Neural crest cell (in vitro differentiated cells): Measurements from ENCODE around the gene TRIP11. TPM values are rescaled to one million over a fixed set of nuclear protein-coding genes. Genes with fewer than 3 reads are reported as not detected.

Experiments
- DNase-seq: peaks from one replicate; pipeline ENCODE4 v3.0.0; 2021; ENCODE audit warnings: low read depth, mixed read lengths, low spot score
- H3K27ac Mint-ChIP-seq: one replicate; pipeline ENCODE4 v1.8.0; 2021; ENCODE audit warnings: mild to moderate bottlenecking, mixed read lengths; ENCODE audit not compliant: unreplicated experiment
- H3K27me3 Mint-ChIP-seq: 2 replicates; pipeline ENCODE4 v1.8.0; 2021; ENCODE audit warnings: low read depth, mild to moderate bottlenecking, mixed read lengths
- H3K36me3 Mint-ChIP-seq: 2 replicates; pipeline ENCODE4 v1.8.0; 2021; ENCODE audit warnings: low read depth, mild to moderate bottlenecking, mixed read lengths
- H3K4me1 Mint-ChIP-seq: 2 replicates; pipeline ENCODE4 v1.8.0; 2021; ENCODE audit warnings: mixed read lengths
- H3K4me3 Mint-ChIP-seq: one replicate; pipeline ENCODE4 v1.8.0; 2021; ENCODE audit warnings: mild to moderate bottlenecking, mixed read lengths
- H3K9me3 Mint-ChIP-seq: 2 replicates; pipeline ENCODE4 v1.8.0; 2021; ENCODE audit warnings: mixed read lengths
- total RNA-seq: library from RNA; stranded (reverse); gene quantifications from 2 replicates; pipeline ENCODE4 v1.2.1, GENCODE V29; 2021
- TF ChIP-seq, protein P1 (sequence below): fragments of 200-600 bp; sonication (generic); conservative IDR thresholded peaks from 2 replicates; pipeline ENCODE4 v1.5.0; 2021; ENCODE audit warnings: antibody characterized with exemption, mild to moderate bottlenecking

The TRIP11 gene
- total RNA-seq, 1 donor from 2014 or later: 41.3 TPM

DNA sequence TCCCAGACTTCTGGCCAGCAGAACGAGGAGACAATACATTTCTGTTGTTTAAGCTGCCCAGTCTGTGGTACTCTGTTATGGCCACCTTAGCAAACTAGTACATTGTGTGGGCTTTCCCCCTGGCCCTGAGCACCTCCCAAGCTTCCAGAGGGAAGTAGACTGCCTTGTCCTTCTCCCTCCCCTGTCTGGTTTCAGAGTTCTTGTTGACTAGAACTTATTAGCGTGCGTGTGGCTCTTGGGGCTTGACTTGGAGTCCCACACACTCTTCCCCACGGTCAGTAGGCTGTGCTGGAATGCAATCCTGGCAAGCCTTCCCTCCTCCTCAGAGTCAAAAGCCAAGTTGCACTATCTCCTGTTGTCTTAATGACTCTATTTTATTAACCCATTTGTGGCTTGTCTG, 120.0 kb downstream of the TRIP11 start:
- H3K27me3 Mint-ChIP-seq: no peaks in the 10 kb centered on the region
- peaks cover 7% of the 10 kb centered on the region for H3K4me1 Mint-ChIP-seq
- H3K27ac Mint-ChIP-seq: no peak overlapping the region
- no peak overlapping the region for H3K4me3 Mint-ChIP-seq
- TF ChIP-seq, protein P1, sequence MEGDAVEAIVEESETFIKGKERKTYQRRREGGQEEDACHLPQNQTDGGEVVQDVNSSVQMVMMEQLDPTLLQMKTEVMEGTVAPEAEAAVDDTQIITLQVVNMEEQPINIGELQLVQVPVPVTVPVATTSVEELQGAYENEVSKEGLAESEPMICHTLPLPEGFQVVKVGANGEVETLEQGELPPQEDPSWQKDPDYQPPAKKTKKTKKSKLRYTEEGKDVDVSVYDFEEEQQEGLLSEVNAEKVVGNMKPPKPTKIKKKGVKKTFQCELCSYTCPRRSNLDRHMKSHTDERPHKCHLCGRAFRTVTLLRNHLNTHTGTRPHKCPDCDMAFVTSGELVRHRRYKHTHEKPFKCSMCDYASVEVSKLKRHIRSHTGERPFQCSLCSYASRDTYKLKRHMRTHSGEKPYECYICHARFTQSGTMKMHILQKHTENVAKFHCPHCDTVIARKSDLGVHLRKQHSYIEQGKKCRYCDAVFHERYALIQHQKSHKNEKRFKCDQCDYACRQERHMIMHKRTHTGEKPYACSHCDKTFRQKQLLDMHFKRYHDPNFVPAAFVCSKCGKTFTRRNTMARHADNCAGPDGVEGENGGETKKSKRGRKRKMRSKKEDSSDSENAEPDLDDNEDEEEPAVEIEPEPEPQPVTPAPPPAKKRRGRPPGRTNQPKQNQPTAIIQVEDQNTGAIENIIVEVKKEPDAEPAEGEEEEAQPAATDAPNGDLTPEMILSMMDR: no peak
- DNase-seq: no peak
- H3K36me3 Mint-ChIP-seq: no peaks in the 10 kb centered on the region
- peaks cover 2% of the 10 kb centered on the region for H3K9me3 Mint-ChIP-seq

DNA sequence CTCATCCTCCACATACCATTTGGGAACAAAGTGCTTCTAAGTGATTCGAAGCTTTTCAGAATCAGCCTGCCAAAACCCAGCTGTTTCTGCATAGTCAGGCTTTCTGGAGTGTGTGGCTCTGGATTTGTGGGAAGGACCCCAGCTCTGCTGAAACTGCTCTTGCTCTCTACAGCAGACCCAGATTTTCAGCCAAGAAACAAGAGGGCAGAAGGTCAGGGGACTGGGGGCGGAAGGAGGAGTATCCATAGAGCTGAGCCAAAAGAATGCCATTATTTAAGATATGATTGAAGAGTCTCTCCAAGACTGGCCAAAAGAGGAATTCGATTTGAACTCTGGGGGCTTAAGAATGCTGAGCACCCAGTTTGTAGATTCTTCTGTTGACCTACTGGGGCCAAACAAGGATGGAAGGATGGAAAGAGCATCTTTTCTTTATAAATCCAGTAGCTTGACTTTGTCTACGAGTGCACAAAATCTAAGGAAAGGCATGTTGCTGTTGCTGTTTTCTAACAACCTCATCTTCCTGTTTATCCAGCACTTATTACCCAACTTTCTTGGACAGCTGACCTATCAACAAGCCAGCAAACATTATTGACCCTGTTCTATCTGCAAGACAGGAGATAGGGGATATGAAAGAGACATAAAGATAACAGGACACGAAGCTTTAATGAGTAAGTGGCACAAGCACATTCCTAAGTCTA, 121.5 kb downstream of the TRIP11 start:
- Mint-ChIP-seq H3K4me3 (no peak overlapping the region), H3K27me3 (no peaks in the 10 kb centered on the region), H3K27ac (no peak overlapping the region), H3K4me1 (peaks cover 7% of the 10 kb centered on the region), H3K36me3 (no peaks in the 10 kb centered on the region), H3K9me3 (peaks cover 2% of the 10 kb centered on the region)
- TF ChIP-seq, protein P1: no peak
- DNase-seq: no peak

Other genes starting within 250 kb of the TRIP11 start
- 0.09 TPM in 1 of 2 replicates, not detected in the other for gene TC2N, start 172.5 kb downstream of the TRIP11 start, total RNA-seq
- gene FBLN5, start 92.4 kb downstream of the TRIP11 start, total RNA-seq: 0.61 and 1.0 TPM in 2 replicates
- 25.9 and 30.2 TPM in 2 replicates for gene ATXN3, start 66.5 kb upstream of the TRIP11 start, total RNA-seq
- 117 and 136 TPM in 2 replicates for gene NDUFB1, start 81.6 kb upstream of the TRIP11 start, total RNA-seq
- 81.7 and 91.1 TPM in 2 replicates for gene CPSF2, start 81.9 kb upstream of the TRIP11 start, total RNA-seq